Natural killer cell treated with Interleukin-12 subunit alpha and Interleukin-12 subunit beta and Interleukin-15 and Interleukin-18, amount 100 ng/mL, for 72 hours (primary cell): ENCODE measurements around the gene TCEAL3. TPM values are rescaled to one million over a fixed set of nuclear protein-coding genes. Genes with fewer than 3 reads are reported as not detected.
"Not testable (repeated sequence)": the region's sequence is repeated elsewhere in the genome, so short reads cannot be mapped to it uniquely, and the experiment has no call there.

Source experiments
- ATAC-seq, 2 donors: fragments of 150-1000 bp; cut with Tn5 transposase in 1 of 2; sonication (Bioruptor Pico), chemical (Tn5 transposase) in 1 of 2; 2 replicates each; pipeline ENCODE4 v1.10.0; 2021
- DNase-seq: peaks from one replicate; pipeline ENCODE4 v3.0.0; 2022; ENCODE audit warnings: low spot score
- H3K27ac Mint-ChIP-seq, 2 donors: 1 replicate in 1 of 2; 2 replicates in 1 of 2; pipeline ENCODE4 v1.8.0; 2022; ENCODE audit warnings: mixed read lengths in 2 of 2, mild to moderate bottlenecking in 1 of 2, moderate library complexity in 1 of 2
- H3K27me3 Mint-ChIP-seq, 2 donors: 1 replicate in 1 of 2; 2 replicates in 1 of 2; pipeline ENCODE4 v1.8.0; 2022; ENCODE audit warnings: mixed read lengths in 2 of 2
- H3K36me3 Mint-ChIP-seq: one replicate; pipeline ENCODE4 v1.8.0; 2022; ENCODE audit warnings: mixed read lengths
- H3K4me1 Mint-ChIP-seq, 2 donors: 1 replicate in 1 of 2; 2 replicates in 1 of 2; pipeline ENCODE4 v1.8.0; 2022; ENCODE audit warnings: low read depth in 2 of 2, mixed read lengths in 2 of 2, mild to moderate bottlenecking in 1 of 2
- H3K4me3 Mint-ChIP-seq: one replicate; pipeline ENCODE4 v1.8.0; 2022; ENCODE audit warnings: mixed read lengths
- H3K9me3 Mint-ChIP-seq: 2 replicates; pipeline ENCODE4 v1.8.0; 2022; ENCODE audit warnings: mixed read lengths
- total RNA-seq, 2 donors: library from RNA; stranded (reverse); gene quantifications; one replicate each; pipeline ENCODE4 v1.2.3, GENCODE V29; 2022

TCEAL3 gene
- total RNA-seq, 2 donors from 2014 or later = 4.6 to 5.4 TPM

- H3K9me3 Mint-ChIP-seq, H3K27ac Mint-ChIP-seq, H3K4me3 Mint-ChIP-seq, ATAC-seq, H3K4me1 Mint-ChIP-seq, H3K36me3 Mint-ChIP-seq, DNase-seq: not testable (repeated sequence)
- H3K27me3 Mint-ChIP-seq = peaks cover 20 to 29% of the 10 kb centered on the region in 2 donors
These were observed 51.7 kb downstream of the TCEAL3 start for GRCh38 chrX:103659460-103659859.

Other genes with a start within 250 kb of the TCEAL3 start
- gene BEX3, start 231.4 kb upstream of the TCEAL3 start, total RNA-seq = under 1 TPM in 1 of 2 donors, not detected in 1; 0.52 TPM
- gene RAB40A, start 88.5 kb upstream of the TCEAL3 start, total RNA-seq = under 1 TPM in 1 of 2 donors, not detected in 1; 0.31 TPM
- 1 to 10 TPM; 4.0 to 8.2 TPM for gene TCEAL4, start 22.4 kb upstream of the TCEAL3 start, total RNA-seq
- 1 to 10 TPM; 4.3 to 4.5 TPM for gene TCEAL1, start 21.0 kb downstream of the TCEAL3 start, total RNA-seq
- 100 to 1,000 TPM; 176 to 184 TPM for gene MORF4L2, start 78.7 kb downstream of the TCEAL3 start, total RNA-seq
- gene TMEM31, start 102.9 kb downstream of the TCEAL3 start, total RNA-seq = not detected
- not detected for gene PLP1, start 168.9 kb downstream of the TCEAL3 start, total RNA-seq
- gene RAB9B, start 224.3 kb downstream of the TCEAL3 start, total RNA-seq = under 1 TPM; 0.22 to 0.45 TPM